Ecto neural progenitor cell (in vitro differentiated cells): ENCODE measurements around the gene CALN1.
"Not testable (repeated sequence)": the region's sequence is repeated elsewhere in the genome, so short reads cannot be mapped to it uniquely, and the experiment has no call there.

Experiments
- DNase-seq: peaks from one replicate; pipeline ENCODE4 v3.0.0-alpha.2; 2018; ENCODE audit warnings: low spot score

Gene CALN1

GRCh38 chr7:72408966-72409637, 3.0 kb downstream of the CALN1 start:
- DNase-seq = no peak

- no peak for DNase-seq
Observed at GRCh38 chr7:72406820-72407403, 5.2 kb downstream of the CALN1 start.

GRCh38 chr7:72405871-72406270, 6.3 kb downstream of the CALN1 start:
- no peak for DNase-seq

GRCh38 chr7:72405418-72405817, 6.7 kb downstream of the CALN1 start:
- no peak for DNase-seq

- DNase-seq = no peak
Observed at GRCh38 chr7:72404743-72405142, 7.4 kb downstream of the CALN1 start.

- no peak for DNase-seq
Observed at GRCh38 chr7:72403458-72404076, 8.6 kb downstream of the CALN1 start.

GRCh38 chr7:72394016-72394415, 18.1 kb downstream of the CALN1 start:
- no peak for DNase-seq

- DNase-seq = no peak
Observed at GRCh38 chr7:72391821-72392377, 20.2 kb downstream of the CALN1 start.

GRCh38 chr7:72386118-72386517, 26.0 kb downstream of the CALN1 start:
- DNase-seq = no peak

- no peak for DNase-seq
Observed at GRCh38 chr7:72362246-72362645, 49.9 kb downstream of the CALN1 start.

GRCh38 chr7:72345208-72345727, 66.9 kb downstream of the CALN1 start:
- DNase-seq = no peak

GRCh38 chr7:72343991-72344390, 68.1 kb downstream of the CALN1 start:
- no peak for DNase-seq

GRCh38 chr7:72343354-72343753, 68.8 kb downstream of the CALN1 start:
- not testable (repeated sequence) for DNase-seq

- DNase-seq = no peak
Observed at GRCh38 chr7:72337390-72338167, 74.6 kb downstream of the CALN1 start.

GRCh38 chr7:72336632-72337389, 75.3 kb downstream of the CALN1 start:
- peak; percentile 69 for DNase-seq

- no peak for DNase-seq
Observed at GRCh38 chr7:72336382-72336631, 75.8 kb downstream of the CALN1 start.

GRCh38 chr7:72335561-72336381, 76.4 kb downstream of the CALN1 start:
- no peak for DNase-seq

- no peak for DNase-seq
Observed at GRCh38 chr7:72334698-72335097, 77.4 kb downstream of the CALN1 start.

GRCh38 chr7:72334066-72334465, 78.1 kb downstream of the CALN1 start:
- no peak for DNase-seq

- DNase-seq = no peak
Observed at GRCh38 chr7:72326811-72327210, 85.3 kb downstream of the CALN1 start.

GRCh38 chr7:72326365-72326764, 85.8 kb downstream of the CALN1 start:
- DNase-seq = no peak
